K562 (cell line): ENCODE data around the gene GRIN2D. TPM values are rescaled to one million over a fixed set of nuclear protein-coding genes. Genes with fewer than 3 reads are reported as not detected.
A peak's percentile ranks its signal among the peaks of the same experiment; 100 is the strongest.

ENCODE experiments used
- ATAC-seq: fragments of 200-7000 bp; cut with Tn5 transposase; 3 replicates; pipeline ENCODE4 v1.9.1; 2020; ENCODE audit warnings: moderate library complexity
- BruUV-seq: library from RNA; stranded (reverse); fragments of 400-500 nt; replicated peaks from 2 replicates; lab custom pipeline; 2021; lab: Mats Ljungman, UMichigan
- CTCF ChIA-PET: fragments of 300-600 bp; formaldehyde crosslinking; extraction: SDS; loops from one replicate; lab custom pipeline; 2021; ENCODE audit warnings: low intra/inter-chr PET ratio; lab: Yijun Ruan, JAX
- POLR2A ChIA-PET: fragments of 300-600, 350-650 bp; sonication (Branson Sonifier 250); formaldehyde crosslinking; extraction: SDS; loops from one replicate; lab custom pipeline; 2021; ENCODE audit warnings: antibody characterized with exemption, inconsistent platforms; lab: Yijun Ruan, JAX
- DNase-seq, 4 experiments: peaks; one replicate each; pipeline versions ENCODE4 v3.0.0 to v3.0.0-alpha.2; 2011 to 2018; ENCODE audit warnings: low spot score in 3 of 4, mixed read lengths in 3 of 4; ENCODE audit errors: extremely low read depth in 1 of 4
- FAIRE-seq: peaks from 2 replicates; lab custom pipeline; 2011; peaks lifted over from hg19 to GRCh38; lab: Jason Lieb, UNC
- H2AFZ ChIP-seq: 2 replicates; pipeline ENCODE4 v1.6.0; 2011; ENCODE audit warnings: low read depth, low read length, control low read depth, inconsistent platforms
- H3K27ac ChIP-seq: fragments of 200-600 bp; 3 replicates; pipeline ENCODE4 v1.8.0; 2011; ENCODE audit warnings: low read depth, mild to moderate bottlenecking, control low read depth, inconsistent platforms, low read length, moderate library complexity, mixed read lengths; ENCODE audit errors: extremely low read depth
- H3K27me3 ChIP-seq, 2 experiments: fragments of 300-600 bp in 1 of 2; 2 replicates in 1 of 2; 3 replicates in 1 of 2; pipeline versions ENCODE4 v1.6.0 to v1.8.0; 2011; ENCODE audit warnings: inconsistent platforms in 2 of 2, low read length in 2 of 2, mild to moderate bottlenecking in 1 of 2, mixed read lengths in 1 of 2, moderate library complexity in 1 of 2; ENCODE audit not compliant: control insufficient read depth in 2 of 2, insufficient read depth in 2 of 2
- H3K36me3 ChIP-seq: fragments of 300-600 bp; 3 replicates; pipeline ENCODE4 v1.8.0; 2011; ENCODE audit warnings: mild to moderate bottlenecking, low read length, inconsistent platforms; ENCODE audit not compliant: control insufficient read depth, insufficient read depth
- H3K4me1 ChIP-seq, 2 experiments: fragments of 200-600 bp in 1 of 2; replicated peaks in 1 of 2; 2 replicates in 1 of 2; 3 replicates in 1 of 2; pipeline versions ENCODE4 v1.5.1 to v1.8.0; 2011; ENCODE audit warnings: inconsistent platforms in 2 of 2, low read length in 2 of 2, mild to moderate bottlenecking in 1 of 2, mixed read lengths in 1 of 2, moderate library complexity in 1 of 2; ENCODE audit not compliant: control insufficient read depth in 2 of 2, insufficient read depth in 2 of 2
- H3K4me2 ChIP-seq: 2 replicates; pipeline ENCODE4 v1.6.1; 2011; ENCODE audit warnings: low read length, control low read depth, inconsistent platforms, mixed read lengths; ENCODE audit not compliant: insufficient read depth
- H3K4me3 ChIP-seq: fragments of 200-600 bp; sonication (generic), shearing (Covaris generic); 2 replicates; pipeline ENCODE4 v1.5.1; 2016; ENCODE audit warnings: control low read depth, inconsistent platforms
- H3K79me2 ChIP-seq: fragments of 200-600 bp; 3 replicates; pipeline ENCODE4 v1.8.0; 2011; ENCODE audit warnings: low read length, inconsistent platforms; ENCODE audit not compliant: control insufficient read depth, insufficient read depth
- H3K9ac ChIP-seq, 2 experiments: 2 replicates each; pipeline versions ENCODE4 v1.6.0 to v1.6.1; 2011; ENCODE audit warnings: low read depth in 2 of 2, low read length in 2 of 2, control low read depth in 1 of 2, inconsistent platforms in 1 of 2, mild to moderate bottlenecking in 1 of 2, mixed read lengths in 1 of 2; ENCODE audit not compliant: insufficient read depth in 1 of 2
- H3K9me1 ChIP-seq: one replicate; pipeline ENCODE4 v1.6.0; 2011; ENCODE audit warnings: inconsistent platforms, mild to moderate bottlenecking, low read length, moderate library complexity; ENCODE audit not compliant: control insufficient read depth, insufficient read depth
- H3K9me3 ChIP-seq: replicated peaks from 2 replicates; pipeline ENCODE4 v1.5.1; 2011; ENCODE audit warnings: low read depth, low read length, inconsistent platforms; ENCODE audit not compliant: control insufficient read depth, insufficient read depth
- H4K20me1 ChIP-seq: replicated peaks from 2 replicates; pipeline ENCODE4 v1.6.1; 2011; ENCODE audit warnings: low read length, inconsistent platforms, mixed read lengths; ENCODE audit not compliant: control insufficient read depth, insufficient read depth
- E2F5 ChIP-seq: sonication (generic); formaldehyde crosslinking; IDR thresholded peaks from 2 replicates; pipeline ENCODE4 v1.8.0; 2022; ENCODE audit warnings: mild to moderate bottlenecking, missing genetic modification reagents
- FOXM1 ChIP-seq, 2 experiments: fragments of 450-650 bp in 1 of 2; sonication (generic) in 1 of 2; formaldehyde crosslinking in 1 of 2; IDR thresholded peaks; 2 replicates each; pipeline versions ENCODE4 v1.6.1 to v1.9.0; 2017 to 2022; ENCODE audit warnings: low read depth in 2 of 2, mild to moderate bottlenecking in 2 of 2, missing genetic modification reagents in 1 of 2, moderate library complexity in 1 of 2
- IRF2 ChIP-seq: sonication (generic); formaldehyde crosslinking; IDR thresholded peaks from 2 replicates; pipeline ENCODE4 v1.8.1; 2022; ENCODE audit warnings: mild to moderate bottlenecking, missing genetic modification reagents
- L3MBTL2 ChIP-seq: fragments of 450-650 bp; IDR thresholded peaks from 2 replicates; pipeline ENCODE4 v1.6.1; 2016; ENCODE audit warnings: mild to moderate bottlenecking, moderate library complexity
- MAFG ChIP-seq: fragments of 450-650 bp; conservative IDR thresholded peaks from 2 replicates; pipeline ENCODE4 v1.6.1; 2016; ENCODE audit warnings: missing genetic modification characterization, missing compliant biosample characterization
- POLR2G ChIP-seq: fragments of 200-400 bp; formaldehyde crosslinking; IDR thresholded peaks from 2 replicates; pipeline ENCODE4 v1.6.1; 2017; ENCODE audit warnings: low read depth, mild to moderate bottlenecking, antibody characterized with exemption, low read length, moderate library complexity
- POLR3G ChIP-seq: IDR thresholded peaks from 2 replicates; pipeline ENCODE4 v1.6.1; 2011; ENCODE audit not compliant: insufficient read length, insufficient replicate concordance; ENCODE audit errors: extremely low read depth
- TAF1 ChIP-seq: IDR thresholded peaks from 2 replicates; pipeline ENCODE4 v1.6.1; 2011; ENCODE audit warnings: mild to moderate bottlenecking, low read length, moderate library complexity; ENCODE audit not compliant: insufficient read depth, control insufficient read depth, severe bottlenecking; ENCODE audit errors: extremely low read depth
- TCF7 ChIP-seq: sonication (generic); IDR thresholded peaks from 2 replicates; pipeline ENCODE4 v1.6.1; 2016; ENCODE audit warnings: antibody characterized with exemption, borderline replicate concordance
- ZC3H11A ChIP-seq: IDR thresholded peaks from 2 replicates; pipeline ENCODE4 v1.6.1; 2012; ENCODE audit warnings: low read depth, low read length, improper control_type of control experiment
- ZNF124 ChIP-seq: sonication (generic); formaldehyde crosslinking; IDR thresholded peaks from 2 replicates; pipeline ENCODE4 v1.8.1; 2022; ENCODE audit warnings: missing genetic modification reagents
- WGBS: fragments of 100-300 bp; shearing (Covaris generic); methylation state at CpG from one replicate; pipeline ENCODE4 v1.1.6; 2016; ENCODE audit warnings: low coverage, mixed read lengths; ENCODE audit not compliant: insufficient coverage; ENCODE audit errors: missing lambda C conversion rate; 5-methylcytosine and 5-hydroxymethylcytosine counted together
- in situ Hi-C: fragments of 300-500 bp; cut with MboI; formaldehyde crosslinking; loops from 4 replicates; pipeline ENCODE4 v1.15.0; 2018; ENCODE audit warnings: inconsistent platforms, mixed read lengths
- intact Hi-C: fragments of 100-400 bp; cut with micrococcal nuclease; formaldehyde crosslinking; loops from 2 replicates; pipeline ENCODE4 v1.14.2; 2022
- polyA plus RNA-seq, 8 experiments: library from polyadenylated mRNA; depleted of rRNA in 4 of 8; stranded (reverse) in 5 of 8; unstranded in 3 of 8; fragments of >200 nt; fragmentation: Nextera tagmentation in 2 of 8; fragmentation: Illumina TruSeq in 1 of 8; extraction: Ambion mirVana in 2 of 8; extraction: Trizol in 1 of 8; gene quantifications; 2 replicates each; pipeline versions ENCODE4 v1.2.1 to v1.2.3, GENCODE V29; 2011 to 2014; ENCODE audit warnings: inconsistent platforms in 1 of 8, missing spikeins in 1 of 8
- total RNA-seq, 7 experiments: library from RNA; depleted of rRNA in 6 of 7; stranded (reverse); fragments of >200 nt in 6 of 7; fragmentation: Illumina TruSeq in 2 of 7; extraction: Trizol in 2 of 7; gene quantifications; 2 replicates each; pipeline versions ENCODE4 v1.2.1 to v1.2.3, GENCODE V29; 2011 to 2021; ENCODE audit warnings: low replicate concordance in 1 of 7
- TF ChIP-seq, protein P1 (sequence below): fragments of 450-650 bp; IDR thresholded peaks from 2 replicates; pipeline ENCODE4 v1.6.1; 2016
- TF ChIP-seq, protein P2 (sequence below): sonication (generic); formaldehyde crosslinking; IDR thresholded peaks from 2 replicates; pipeline ENCODE4 v1.9.0; 2022; ENCODE audit warnings: mild to moderate bottlenecking, missing genetic modification reagents
- TF ChIP-seq, protein P3 (sequence below): fragments of 450-650 bp; formaldehyde crosslinking; IDR thresholded peaks from 2 replicates; pipeline ENCODE4 v1.4.0; 2022; ENCODE audit warnings: missing genetic modification characterization
- TF ChIP-seq, protein P4 (sequence below): fragments of 450-650 bp; formaldehyde crosslinking; IDR thresholded peaks from 2 replicates; pipeline ENCODE4 v1.4.0; 2020; ENCODE audit warnings: mild to moderate bottlenecking, moderate library complexity

The GRIN2D gene
- total and polyA plus RNA-seq, 9 of the 15 experiments (the other 6 are each of a cell fraction or from before 2014, with no cell fraction given) = 0.32 to 31.5 (median 1.8) TPM

DNA sequence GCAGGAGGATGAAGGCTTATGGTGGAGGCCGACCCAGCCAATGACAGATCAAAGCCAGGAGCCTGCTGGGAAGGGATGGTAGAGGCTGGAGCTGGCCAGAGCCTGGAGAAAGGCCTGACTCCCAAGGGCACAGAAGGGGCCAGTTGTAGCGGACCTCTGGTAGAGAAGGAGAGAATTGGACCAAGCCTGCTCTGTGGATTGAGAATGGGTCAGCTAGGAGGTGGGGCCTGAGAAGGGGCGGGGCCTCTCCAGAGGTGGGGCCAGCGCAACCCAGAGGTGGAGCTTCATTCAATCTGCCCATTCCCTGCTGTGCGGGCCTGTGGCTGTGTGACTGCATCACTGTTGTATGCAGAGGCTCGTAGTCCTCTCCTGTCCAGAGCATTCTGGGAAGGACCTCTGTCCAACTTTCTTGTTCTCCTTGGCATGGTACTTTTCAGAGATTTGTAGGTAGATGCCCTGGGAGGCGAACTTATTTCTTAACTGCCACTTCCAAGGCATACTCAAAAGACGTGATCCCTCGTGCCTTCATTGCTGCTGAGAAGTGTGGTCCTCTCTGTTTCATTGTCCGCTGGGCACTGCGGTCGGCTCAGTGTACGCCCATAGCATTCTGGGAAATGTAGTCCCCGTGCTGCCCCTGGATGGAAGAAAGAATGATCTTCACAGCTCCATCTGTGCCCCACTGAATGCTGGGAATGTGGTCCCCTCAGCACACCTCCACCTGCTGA lies 6.7 kb downstream of the GRIN2D start:
- peak overlapping the region; percentile 54 for H3K4me3 ChIP-seq
- intact Hi-C loops (no loop called here), in situ Hi-C loops (no loop called here)
- H3K4me2 ChIP-seq = peak overlapping the region; percentile 100
- FAIRE-seq (peak; percentile 88), ATAC-seq (peak; percentile 87), DNase-seq (peak; percentile 73 to 85 (median 80))
- H3K79me2 ChIP-seq = peaks cover 54% of the 10 kb centered on the region
- peaks cover 15% of the 10 kb centered on the region; the same call in 2 of the 3 replicates for H3K36me3 ChIP-seq
- 9% methylated on average over 12 of the region's 14 CpGs for WGBS
- peaks cover 34 to 60% of the 10 kb centered on the region in 2 experiments for H3K4me1 ChIP-seq
- peak overlapping the region; percentile 63 to 85 for H3K9ac ChIP-seq
- CTCF ChIA-PET = no interaction called here
- POLR2A ChIA-PET = interaction anchor here (0.5 to 1.7 kb wide), 18 partner anchors 9 to 567 kb away, joined by 3 to 9 read pairs (median 3); partner anchors contain the start of genes GRWD1 and KDELR1
- no peaks in the 10 kb centered on the region for H3K27me3 ChIP-seq
- H2AFZ ChIP-seq = peak overlapping the region; percentile 84
- no peaks in the 10 kb centered on the region for H3K9me1 ChIP-seq
- BruUV-seq = no TSS peak
- H3K27ac ChIP-seq = peak overlapping the region; percentile 85
- H3K9me3 ChIP-seq = no peaks in the 10 kb centered on the region
- peaks cover 12% of the 10 kb centered on the region for H4K20me1 ChIP-seq
- TF ChIP-seq POLR2G (peak; percentile 47; the same call in 1 of the 2 replicates), FOXM1 (IDR thresholded peaks at IDR 0.05; ENCODE audit: low read depth) (no peak), FOXM1 (CRISPR knock-in tag; IDR thresholded peaks at IDR 0.05; ENCODE audit: low read depth) (no peak), IRF2 (CRISPR knock-in tag) (no peak), ZNF124 (CRISPR knock-in tag) (no peak), E2F5 (CRISPR knock-in tag) (0 out of 2 replicates have a peak, but pooled peaks have one; percentile 32), L3MBTL2 (peak; percentile 52; the same call in 1 of the 2 replicates), ZC3H11A (no peak), TCF7 (no peak), POLR3G (no peak), TAF1 (no peak), MAFG (tag) (no peak)
- TF ChIP-seq, protein P1, sequence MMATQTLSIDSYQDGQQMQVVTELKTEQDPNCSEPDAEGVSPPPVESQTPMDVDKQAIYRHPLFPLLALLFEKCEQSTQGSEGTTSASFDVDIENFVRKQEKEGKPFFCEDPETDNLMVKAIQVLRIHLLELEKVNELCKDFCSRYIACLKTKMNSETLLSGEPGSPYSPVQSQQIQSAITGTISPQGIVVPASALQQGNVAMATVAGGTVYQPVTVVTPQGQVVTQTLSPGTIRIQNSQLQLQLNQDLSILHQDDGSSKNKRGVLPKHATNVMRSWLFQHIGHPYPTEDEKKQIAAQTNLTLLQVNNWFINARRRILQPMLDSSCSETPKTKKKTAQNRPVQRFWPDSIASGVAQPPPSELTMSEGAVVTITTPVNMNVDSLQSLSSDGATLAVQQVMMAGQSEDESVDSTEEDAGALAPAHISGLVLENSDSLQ = peak; percentile 29; the same call in 1 of the 2 replicates
- TF ChIP-seq, protein P2, sequence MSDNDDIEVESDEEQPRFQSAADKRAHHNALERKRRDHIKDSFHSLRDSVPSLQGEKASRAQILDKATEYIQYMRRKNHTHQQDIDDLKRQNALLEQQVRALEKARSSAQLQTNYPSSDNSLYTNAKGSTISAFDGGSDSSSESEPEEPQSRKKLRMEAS (CRISPR knock-in tag) = 0 out of 2 replicates have a peak, but pooled peaks have one; percentile 9
- TF ChIP-seq, protein P3, sequence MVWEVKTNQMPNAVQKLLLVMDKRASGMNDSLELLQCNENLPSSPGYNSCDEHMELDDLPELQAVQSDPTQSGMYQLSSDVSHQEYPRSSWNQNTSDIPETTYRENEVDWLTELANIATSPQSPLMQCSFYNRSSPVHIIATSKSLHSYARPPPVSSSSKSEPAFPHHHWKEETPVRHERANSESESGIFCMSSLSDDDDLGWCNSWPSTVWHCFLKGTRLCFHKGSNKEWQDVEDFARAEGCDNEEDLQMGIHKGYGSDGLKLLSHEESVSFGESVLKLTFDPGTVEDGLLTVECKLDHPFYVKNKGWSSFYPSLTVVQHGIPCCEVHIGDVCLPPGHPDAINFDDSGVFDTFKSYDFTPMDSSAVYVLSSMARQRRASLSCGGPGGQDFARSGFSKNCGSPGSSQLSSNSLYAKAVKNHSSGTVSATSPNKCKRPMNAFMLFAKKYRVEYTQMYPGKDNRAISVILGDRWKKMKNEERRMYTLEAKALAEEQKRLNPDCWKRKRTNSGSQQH (CRISPR knock-in tag) = no peak
- TF ChIP-seq, protein P4, sequence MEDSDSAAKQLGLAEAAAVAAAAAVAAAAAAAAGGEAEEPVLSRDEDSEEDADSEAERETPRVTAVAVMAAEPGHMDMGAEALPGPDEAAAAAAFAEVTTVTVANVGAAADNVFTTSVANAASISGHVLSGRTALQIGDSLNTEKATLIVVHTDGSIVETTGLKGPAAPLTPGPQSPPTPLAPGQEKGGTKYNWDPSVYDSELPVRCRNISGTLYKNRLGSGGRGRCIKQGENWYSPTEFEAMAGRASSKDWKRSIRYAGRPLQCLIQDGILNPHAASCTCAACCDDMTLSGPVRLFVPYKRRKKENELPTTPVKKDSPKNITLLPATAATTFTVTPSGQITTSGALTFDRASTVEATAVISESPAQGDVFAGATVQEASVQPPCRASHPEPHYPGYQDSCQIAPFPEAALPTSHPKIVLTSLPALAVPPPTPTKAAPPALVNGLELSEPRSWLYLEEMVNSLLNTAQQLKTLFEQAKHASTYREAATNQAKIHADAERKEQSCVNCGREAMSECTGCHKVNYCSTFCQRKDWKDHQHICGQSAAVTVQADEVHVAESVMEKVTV (CRISPR knock-in tag) = no peak
